Dendritic cell treated with granulocyte-macrophage colony-stimulating factor and Interleukin-4, amounts not matched to agents 40 ng/mL and 50 ng/mL, for 4 days (primary cell): Measurements from ENCODE around the gene RANBP1.
"Not testable (repeated sequence)": the region's sequence is repeated elsewhere in the genome, so short reads cannot be mapped to it uniquely, and the experiment has no call there.

Experiments used
- H3K27ac Mint-ChIP-seq: one replicate; pipeline ENCODE4 v1.8.0; 2022; ENCODE audit warnings: mild to moderate bottlenecking, mixed read lengths
- H3K27me3 Mint-ChIP-seq: one replicate; pipeline ENCODE4 v1.8.0; 2022; ENCODE audit warnings: mild to moderate bottlenecking, mixed read lengths
- H3K36me3 Mint-ChIP-seq: one replicate; pipeline ENCODE4 v1.8.0; 2022; ENCODE audit warnings: low read depth, mixed read lengths
- H3K4me1 Mint-ChIP-seq: one replicate; pipeline ENCODE4 v1.8.0; 2022; ENCODE audit warnings: low read depth, mixed read lengths
- H3K4me3 Mint-ChIP-seq: one replicate; pipeline ENCODE4 v1.8.0; 2022; ENCODE audit warnings: mild to moderate bottlenecking, moderate library complexity, mixed read lengths
- H3K9me3 Mint-ChIP-seq: one replicate; pipeline ENCODE4 v1.8.0; 2022; ENCODE audit warnings: mixed read lengths
- intact Hi-C: fragments of 100-400 bp; cut with micrococcal nuclease; formaldehyde crosslinking; loops from one replicate; pipeline ENCODE4 v1.15.0; 2022

RANBP1 gene

GRCh38 chr22:20159531-20159930, 43.6 kb downstream of the RANBP1 start:
- H3K27me3 Mint-ChIP-seq: peaks cover 33% of the 10 kb centered on the region
- H3K9me3 Mint-ChIP-seq, H3K36me3 Mint-ChIP-seq, H3K4me3 Mint-ChIP-seq, H3K4me1 Mint-ChIP-seq, intact Hi-C loops, H3K27ac Mint-ChIP-seq: not testable (repeated sequence)

GRCh38 chr22:20160041-20160440, 44.1 kb downstream of the RANBP1 start:
- Mint-ChIP-seq H3K27ac (no peak overlapping the region), H3K4me3 (no peak overlapping the region), H3K9me3 (peaks cover 9% of the 10 kb centered on the region), H3K4me1 (no peaks in the 10 kb centered on the region), H3K36me3 (no peaks in the 10 kb centered on the region), H3K27me3 (peaks cover 31% of the 10 kb centered on the region)
- intact Hi-C loops: no loop called here

GRCh38 chr22:20164863-20165262, 49.0 kb downstream of the RANBP1 start:
- Mint-ChIP-seq H3K9me3 (peaks cover 9% of the 10 kb centered on the region), H3K27ac (no peak overlapping the region), H3K4me3 (no peak overlapping the region), H3K36me3 (no peaks in the 10 kb centered on the region), H3K27me3 (peaks cover 8% of the 10 kb centered on the region), H3K4me1 (no peaks in the 10 kb centered on the region)
- intact Hi-C loops: no loop called here

- intact Hi-C loops: no loop called here
- Mint-ChIP-seq H3K9me3 (peaks cover 9% of the 10 kb centered on the region), H3K4me1 (no peaks in the 10 kb centered on the region), H3K36me3 (no peaks in the 10 kb centered on the region), H3K4me3 (no peak overlapping the region), H3K27ac (no peak overlapping the region), H3K27me3 (peaks cover 3% of the 10 kb centered on the region)
Observed at GRCh38 chr22:20165421-20165820, 49.5 kb downstream of the RANBP1 start.

- Mint-ChIP-seq H3K4me3 (no peak overlapping the region), H3K27ac (no peak overlapping the region), H3K4me1 (no peaks in the 10 kb centered on the region), H3K36me3 (no peaks in the 10 kb centered on the region), H3K9me3 (peaks cover 9% of the 10 kb centered on the region), H3K27me3 (peaks cover 3% of the 10 kb centered on the region)
- intact Hi-C loops: no loop called here
Observed at GRCh38 chr22:20165913-20166312, 50.0 kb downstream of the RANBP1 start.

- Mint-ChIP-seq H3K27ac (no peak overlapping the region), H3K36me3 (no peaks in the 10 kb centered on the region), H3K4me1 (no peaks in the 10 kb centered on the region), H3K4me3 (no peak overlapping the region), H3K9me3 (peaks cover 9% of the 10 kb centered on the region), H3K27me3 (no peaks in the 10 kb centered on the region)
- intact Hi-C loops: no loop called here
Observed at GRCh38 chr22:20166703-20167102, 50.8 kb downstream of the RANBP1 start.

- intact Hi-C loops: no loop called here
- Mint-ChIP-seq H3K27me3 (no peaks in the 10 kb centered on the region), H3K4me3 (no peak overlapping the region), H3K27ac (no peak overlapping the region), H3K9me3 (peaks cover 9% of the 10 kb centered on the region), H3K4me1 (no peaks in the 10 kb centered on the region), H3K36me3 (no peaks in the 10 kb centered on the region)
Observed at GRCh38 chr22:20167643-20168322, 51.9 kb downstream of the RANBP1 start.

GRCh38 chr22:20169253-20169822, 53.4 kb downstream of the RANBP1 start:
- Mint-ChIP-seq H3K27ac (no peak overlapping the region), H3K27me3 (no peaks in the 10 kb centered on the region), H3K4me1 (no peaks in the 10 kb centered on the region), H3K9me3 (peaks cover 4% of the 10 kb centered on the region), H3K36me3 (no peaks in the 10 kb centered on the region), H3K4me3 (no peak overlapping the region)
- intact Hi-C loops: no loop called here

- intact Hi-C loops: no loop called here
Observed at GRCh38 chr22:20170170-20170569, 54.3 kb downstream of the RANBP1 start.

GRCh38 chr22:20171288-20172140, 55.6 kb downstream of the RANBP1 start:
- intact Hi-C loops: no loop called here
- Mint-ChIP-seq H3K27me3 (no peaks in the 10 kb centered on the region), H3K4me3 (no peak overlapping the region), H3K4me1 (no peaks in the 10 kb centered on the region), H3K27ac (no peak overlapping the region), H3K36me3 (no peaks in the 10 kb centered on the region), H3K9me3 (no peaks in the 10 kb centered on the region)

More at GRCh38 chr22:20170170-20170569, 54.3 kb downstream of the RANBP1 start:
- Mint-ChIP-seq H3K9me3 (no peaks in the 10 kb centered on the region), H3K27me3 (no peaks in the 10 kb centered on the region), H3K4me1 (no peaks in the 10 kb centered on the region), H3K27ac (no peak overlapping the region), H3K36me3 (no peaks in the 10 kb centered on the region), H3K4me3 (no peak overlapping the region)

- no peak overlapping the region for H3K27ac Mint-ChIP-seq
- no peaks in the 10 kb centered on the region for H3K4me1 Mint-ChIP-seq
- H3K36me3 Mint-ChIP-seq: no peaks in the 10 kb centered on the region
- no peaks in the 10 kb centered on the region for H3K27me3 Mint-ChIP-seq
- H3K9me3 Mint-ChIP-seq: no peaks in the 10 kb centered on the region
- no peak overlapping the region for H3K4me3 Mint-ChIP-seq
- intact Hi-C loops: no loop called here
Observed at GRCh38 chr22:20172141-20172613, 56.3 kb downstream of the RANBP1 start.

- Mint-ChIP-seq H3K4me1 (no peaks in the 10 kb centered on the region), H3K9me3 (no peaks in the 10 kb centered on the region), H3K27me3 (no peaks in the 10 kb centered on the region), H3K27ac (no peak overlapping the region), H3K36me3 (no peaks in the 10 kb centered on the region), H3K4me3 (no peak overlapping the region)
- intact Hi-C loops: no loop called here
Observed at GRCh38 chr22:20173246-20173645, 57.3 kb downstream of the RANBP1 start.

- Mint-ChIP-seq H3K27me3 (no peaks in the 10 kb centered on the region), H3K4me3 (no peak overlapping the region), H3K36me3 (no peaks in the 10 kb centered on the region), H3K9me3 (no peaks in the 10 kb centered on the region), H3K4me1 (no peaks in the 10 kb centered on the region), H3K27ac (no peak overlapping the region)
- intact Hi-C loops: no loop called here
Observed at GRCh38 chr22:20173772-20174171, 57.9 kb downstream of the RANBP1 start.
